ENCODE results near the gene CAMTA1. TPM values are rescaled to one million over a fixed set of nuclear protein-coding genes. Genes with fewer than 3 reads are reported as not detected.

CAMTA1 gene
- total RNA-seq, 1 donor from 2014 or later = 114 TPM

DNA sequence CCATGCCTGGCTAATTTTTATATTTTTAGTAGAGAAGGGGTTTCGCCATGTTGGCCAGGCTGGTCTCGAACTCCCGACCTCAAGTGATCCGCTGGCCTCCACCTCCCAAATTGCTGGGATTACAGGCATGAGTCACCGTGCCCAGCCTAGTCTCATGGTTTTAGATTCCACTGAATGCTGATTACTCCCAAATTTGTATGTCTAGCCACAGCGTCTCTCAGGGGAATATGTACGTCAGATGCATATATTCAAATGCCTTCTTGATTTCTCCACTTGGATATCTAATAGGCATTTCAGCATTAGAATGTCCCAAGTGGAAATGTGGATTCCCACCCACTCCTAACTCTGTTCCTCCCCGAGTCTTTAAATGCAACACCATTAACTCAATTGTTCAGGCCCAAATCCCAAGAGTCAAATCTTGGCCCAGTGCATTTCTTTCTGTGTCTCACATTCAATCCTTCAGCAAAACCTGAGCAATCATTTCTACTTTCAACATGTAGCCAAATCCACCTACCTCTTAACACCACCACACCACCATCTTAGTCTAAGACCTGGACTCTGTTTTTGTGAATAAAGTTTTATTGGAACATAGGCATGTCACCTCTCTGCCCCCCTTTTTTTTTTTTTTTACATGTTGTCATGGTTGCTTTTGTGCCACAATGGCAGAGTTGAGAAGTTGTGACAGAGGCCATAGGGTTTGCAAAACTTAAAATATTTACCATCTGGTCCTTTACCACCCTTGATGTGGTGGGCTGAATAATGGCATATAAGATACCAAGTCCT, 9.8 kb upstream of the CAMTA1 start:
- DNase-seq (ENCODE audit: low spot score) = no peak
- intact Hi-C loops (cut with DNase I) = no loop called here

DNA sequence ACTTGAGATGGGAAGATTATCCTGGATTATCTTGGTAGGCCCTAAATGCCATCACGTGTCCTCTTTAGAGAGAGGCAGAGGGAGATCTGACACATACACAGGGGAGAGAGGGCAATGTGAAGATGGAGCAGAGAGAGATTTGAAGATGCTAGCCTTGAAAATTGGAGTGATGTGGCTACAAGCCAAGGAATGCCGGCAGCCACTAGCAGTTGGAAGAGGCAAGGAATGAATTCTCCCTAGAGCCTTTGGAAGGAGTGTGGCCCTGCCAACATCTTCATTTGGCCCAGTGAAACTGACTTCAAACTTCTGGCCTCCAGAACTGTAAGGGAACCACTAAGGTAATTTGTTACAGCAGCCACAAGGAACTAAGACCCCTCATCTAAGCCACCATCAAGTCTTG, 8.9 kb upstream of the CAMTA1 start:
- intact Hi-C loops (cut with DNase I) = no loop called here
- no peak for DNase-seq (ENCODE audit: low spot score)

DNA sequence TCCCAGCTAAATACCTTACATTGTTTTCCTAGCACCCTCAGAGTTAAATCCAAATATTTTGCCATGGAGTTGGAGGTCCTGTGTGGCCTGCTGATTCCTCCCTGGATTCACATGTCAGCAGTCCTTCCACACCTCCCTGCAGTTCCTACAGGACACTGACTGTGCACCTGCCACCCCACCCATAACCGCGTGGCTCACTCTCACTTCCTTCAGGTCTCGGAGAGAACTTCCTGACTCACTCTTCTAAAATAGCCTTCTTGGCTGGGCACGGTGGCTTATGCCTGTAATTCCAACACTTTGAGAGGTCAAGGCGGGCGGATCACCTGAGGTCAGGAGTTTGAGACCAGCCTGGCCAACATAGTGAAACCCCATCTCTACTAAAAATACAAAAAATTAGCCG, 8.4 kb upstream of the CAMTA1 start:
- intact Hi-C loops (cut with DNase I) = no loop called here
- no peak for DNase-seq (ENCODE audit: low spot score)

DNA sequence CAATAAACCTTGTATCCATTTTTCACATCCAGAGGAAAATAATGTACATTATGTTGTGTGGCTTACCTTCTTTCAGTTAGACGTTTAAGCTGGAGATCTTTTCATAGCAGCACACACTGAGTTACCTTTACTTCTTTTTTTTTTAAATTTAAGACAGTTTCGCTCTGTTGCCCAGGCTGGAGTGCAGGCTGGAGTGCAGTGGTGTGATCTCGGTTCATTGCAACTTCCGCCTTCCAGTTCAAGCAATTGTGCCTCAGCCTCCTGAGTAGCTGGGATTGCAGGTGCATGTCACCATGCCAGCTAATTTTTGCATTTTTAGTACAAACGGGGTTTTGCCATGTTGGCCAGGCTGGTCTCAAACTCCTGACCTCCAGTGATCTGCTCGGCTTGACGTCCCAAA, 7.4 kb upstream of the CAMTA1 start:
- intact Hi-C loops (cut with DNase I) = no loop called here
- DNase-seq (ENCODE audit: low spot score) = no peak

DNA sequence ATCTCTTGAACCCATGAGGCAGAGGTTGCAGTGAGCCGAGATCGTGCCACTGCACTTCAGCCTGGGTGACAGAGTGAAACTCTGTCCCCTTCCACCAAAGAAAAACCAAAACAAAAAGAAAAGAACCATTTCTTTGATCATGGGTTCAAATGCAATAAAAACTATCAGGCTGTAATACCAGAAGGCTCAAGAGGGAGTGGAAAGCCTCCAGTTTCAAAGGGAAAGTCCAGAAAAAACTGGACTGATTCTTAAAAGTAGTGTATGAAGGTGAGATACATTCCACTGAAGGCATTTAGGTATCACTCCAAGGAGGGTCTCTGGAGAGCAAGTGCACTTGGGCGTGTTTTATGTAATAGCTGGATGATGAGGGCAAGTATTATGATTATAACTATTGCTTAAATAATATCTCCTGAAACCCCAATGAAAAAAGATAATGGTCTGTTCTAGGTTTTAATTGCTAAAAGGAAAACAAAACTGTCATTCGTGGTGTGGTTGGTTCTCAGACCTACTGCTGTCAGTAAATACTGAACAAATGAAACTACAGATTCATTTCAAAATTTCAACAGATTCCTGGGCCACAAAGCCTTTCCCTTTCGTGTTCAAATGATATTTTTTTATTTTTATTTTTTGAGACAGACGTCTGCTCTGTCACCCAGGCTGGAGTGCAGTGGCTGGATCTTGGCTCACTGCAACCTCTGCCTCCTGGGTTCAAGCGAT, 6.0 kb upstream of the CAMTA1 start:
- DNase-seq (ENCODE audit: low spot score) = no peak
- intact Hi-C loops (cut with DNase I) = no loop called here

DNA sequence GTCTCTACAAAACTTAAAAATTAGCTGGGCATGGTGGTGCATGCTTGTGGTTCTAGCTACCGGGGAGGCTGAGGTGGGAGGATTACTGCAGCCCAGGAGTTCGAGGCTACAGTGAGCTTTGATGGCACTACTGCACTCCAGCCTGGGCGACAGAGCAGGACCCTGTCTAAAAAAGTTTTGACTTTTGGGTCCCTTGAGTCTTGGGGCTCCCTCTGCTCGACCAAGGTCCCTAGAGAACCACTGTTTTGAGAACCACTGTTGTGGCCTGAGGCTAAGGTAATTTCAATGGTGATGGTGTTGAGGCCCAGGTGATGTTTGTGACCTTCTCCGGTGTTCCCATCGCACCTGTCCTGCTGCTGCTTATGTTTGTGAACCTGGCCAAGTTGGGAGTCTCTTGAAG, 3.1 kb upstream of the CAMTA1 start:
- intact Hi-C loops (cut with DNase I) = loop anchor here (5.0 to 10.0 kb wide), 3 partner anchors 40 to 167 kb away; partner anchors contain the start of genes DNAJC11 and PHF13
- no peak for DNase-seq (ENCODE audit: low spot score)

DNA sequence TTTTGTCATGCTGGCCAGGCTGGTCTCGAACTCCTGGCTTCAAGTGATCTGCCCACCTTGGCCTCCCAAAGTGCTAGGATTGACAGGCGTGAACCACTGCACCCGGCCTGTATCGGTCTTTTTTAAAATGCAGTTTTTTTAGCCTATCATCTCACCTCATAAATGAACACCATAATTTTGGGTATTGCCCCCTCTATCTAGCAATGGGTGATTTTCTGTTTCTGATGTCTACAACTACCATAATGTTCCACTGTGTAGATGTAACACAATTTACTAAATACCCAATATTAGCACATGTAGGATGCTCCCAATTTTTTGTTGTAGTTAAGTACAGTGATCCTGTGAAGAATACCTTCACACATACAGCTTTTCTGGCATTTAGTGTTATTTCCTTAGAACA, 2.0 kb upstream of the CAMTA1 start:
- intact Hi-C loops (cut with DNase I) = loop anchor here (5.0 to 10.0 kb wide), 3 partner anchors 41 to 168 kb away; partner anchors contain the start of genes DNAJC11 and PHF13
- DNase-seq (ENCODE audit: low spot score) = no peak

DNA sequence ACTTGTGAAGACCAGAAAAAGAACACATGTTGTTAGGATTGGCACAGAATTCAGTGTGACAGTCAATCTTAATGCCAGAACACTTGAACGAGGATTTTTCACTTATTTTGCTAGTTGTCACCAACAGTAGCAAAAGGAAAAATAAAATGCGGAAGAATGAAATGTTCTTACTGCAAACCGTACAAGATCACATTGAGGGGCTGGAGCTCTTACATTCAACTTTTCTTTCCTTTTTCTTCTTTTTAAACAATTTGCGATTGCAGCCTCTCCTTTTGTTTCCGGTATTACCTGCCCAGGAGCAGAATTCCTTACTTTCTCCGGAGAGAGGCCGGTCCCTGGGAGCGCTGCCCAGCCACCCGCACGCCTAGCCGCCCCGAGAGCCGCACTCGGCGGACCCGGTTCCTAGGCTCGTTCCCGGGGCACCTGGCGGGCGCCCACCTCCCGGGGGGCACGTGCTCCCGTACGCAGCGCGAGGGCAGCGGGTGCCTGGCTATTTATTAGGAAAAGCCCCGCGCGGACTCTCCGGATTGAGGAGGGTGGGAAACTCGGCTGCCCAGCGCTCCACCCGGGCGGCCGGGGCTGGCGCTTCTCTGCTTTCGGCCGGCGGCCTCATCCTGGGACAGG, 1.2 kb upstream of the CAMTA1 start:
- intact Hi-C loops (cut with DNase I) = loop anchor here (5.0 to 10.0 kb wide), 3 partner anchors 42 to 169 kb away; partner anchors contain the start of genes DNAJC11 and PHF13
- no peak for DNase-seq (ENCODE audit: low spot score)

DNA sequence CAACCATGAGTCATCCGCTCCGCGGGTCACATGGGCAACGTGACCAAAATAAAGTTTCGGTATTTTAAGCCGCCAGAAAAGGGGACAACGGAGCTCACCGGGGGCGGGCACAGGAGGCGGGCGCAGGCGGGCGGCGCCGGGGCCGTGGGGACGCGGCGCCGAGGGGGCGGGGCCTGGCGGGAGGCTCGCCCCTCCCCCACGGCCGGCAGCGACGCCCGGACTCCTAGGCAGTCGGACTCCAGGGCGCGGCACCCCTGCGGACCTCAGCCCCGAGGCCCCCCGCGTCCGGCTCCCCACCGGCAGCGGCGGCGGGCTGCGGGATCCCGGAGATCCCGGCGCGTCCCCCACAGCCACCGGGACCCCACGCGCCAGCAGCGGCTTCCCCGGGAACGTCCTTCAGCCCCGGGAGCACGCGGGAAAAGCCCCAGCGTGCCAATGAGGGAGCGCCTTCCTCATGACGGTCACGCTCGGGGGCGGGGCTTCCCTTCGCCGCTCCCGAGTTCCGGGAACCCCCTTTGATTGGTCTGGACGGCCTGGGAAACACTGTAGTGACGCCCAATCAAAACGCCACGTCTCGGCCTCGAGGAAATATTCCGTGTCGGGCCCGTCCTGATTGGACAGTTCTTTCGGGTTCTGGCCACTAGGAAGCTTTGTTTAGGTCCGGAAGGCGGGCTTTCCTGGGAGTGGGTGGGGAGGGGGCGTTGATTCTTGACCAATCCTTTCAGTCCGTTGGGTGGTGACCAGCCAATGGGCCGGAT, 515 bp upstream of the CAMTA1 start:
- intact Hi-C loops (cut with DNase I) = loop anchor here (5.0 to 10.0 kb wide), 3 partner anchors 42 to 170 kb away; partner anchors contain the start of genes DNAJC11 and PHF13
- DNase-seq (ENCODE audit: low spot score) = peak; percentile 100

DNA sequence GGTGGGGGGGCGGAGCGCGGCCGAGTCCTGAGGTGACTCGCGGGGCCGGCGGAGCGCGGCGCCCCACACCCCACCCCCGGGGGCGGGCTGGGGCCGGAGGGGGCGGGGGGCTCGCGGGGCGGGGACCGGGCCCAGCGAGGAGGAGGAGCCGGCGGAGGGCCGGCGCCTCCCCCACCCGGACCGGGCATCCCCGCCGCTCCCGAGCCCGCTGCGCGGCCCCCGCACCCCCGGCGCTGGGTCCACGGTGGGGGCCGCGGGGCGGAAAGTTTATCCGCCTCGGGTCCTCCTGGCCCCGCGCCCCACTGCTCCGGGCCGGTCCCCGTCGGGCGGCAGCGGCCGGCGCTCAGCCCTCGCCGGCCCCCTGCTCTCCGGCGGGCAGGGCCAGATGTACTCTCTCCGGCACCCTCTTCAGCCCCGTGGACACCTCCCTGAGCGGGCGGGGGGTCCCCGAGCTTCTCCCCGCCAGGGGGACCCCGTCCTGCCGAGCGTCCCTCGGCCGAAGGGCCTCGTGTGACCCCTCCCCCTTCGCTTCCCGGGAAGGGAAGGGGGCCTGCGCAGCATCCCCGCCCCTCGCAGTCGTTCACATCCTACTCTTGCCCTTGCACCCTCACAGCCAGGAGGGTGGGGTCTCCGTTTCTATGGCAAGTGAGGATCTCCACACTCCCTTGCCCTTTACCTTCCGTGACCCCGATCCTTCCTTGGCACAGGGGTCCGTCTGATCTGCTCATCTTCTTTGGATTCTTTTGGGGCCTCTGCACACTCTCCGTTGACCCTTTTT, 663 bp downstream of the CAMTA1 start:
- DNase-seq (ENCODE audit: low spot score) = peak; percentile 77
- intact Hi-C loops (cut with DNase I) = loop anchor here (10.0 kb wide), 1 partner anchor 171 kb away; the partner anchor contains the start of gene PHF13

DNA sequence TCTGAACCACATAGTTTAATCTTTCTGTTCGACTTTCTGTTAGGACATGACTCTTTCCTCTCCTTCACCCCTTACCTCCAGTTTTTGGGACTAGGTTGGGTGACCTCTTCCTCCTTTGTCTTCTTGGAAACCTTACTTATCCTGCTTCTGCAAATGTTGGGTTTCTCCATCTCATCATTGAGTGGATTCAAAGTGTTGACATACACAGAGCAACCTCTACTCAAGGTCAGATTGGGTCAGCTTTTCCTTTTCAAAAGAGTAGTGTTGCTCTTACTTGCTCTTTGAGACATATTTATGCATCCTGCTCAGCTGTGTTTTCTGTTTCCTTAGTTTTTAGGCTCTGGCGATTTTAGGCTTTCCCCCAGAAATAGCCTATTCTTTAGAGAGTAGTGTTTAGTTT, 3.7 kb downstream of the CAMTA1 start:
- intact Hi-C loops (cut with DNase I) = loop anchor here (10.0 kb wide), 1 partner anchor 174 kb away; the partner anchor contains the start of gene PHF13
- DNase-seq (ENCODE audit: low spot score) = no peak

DNA sequence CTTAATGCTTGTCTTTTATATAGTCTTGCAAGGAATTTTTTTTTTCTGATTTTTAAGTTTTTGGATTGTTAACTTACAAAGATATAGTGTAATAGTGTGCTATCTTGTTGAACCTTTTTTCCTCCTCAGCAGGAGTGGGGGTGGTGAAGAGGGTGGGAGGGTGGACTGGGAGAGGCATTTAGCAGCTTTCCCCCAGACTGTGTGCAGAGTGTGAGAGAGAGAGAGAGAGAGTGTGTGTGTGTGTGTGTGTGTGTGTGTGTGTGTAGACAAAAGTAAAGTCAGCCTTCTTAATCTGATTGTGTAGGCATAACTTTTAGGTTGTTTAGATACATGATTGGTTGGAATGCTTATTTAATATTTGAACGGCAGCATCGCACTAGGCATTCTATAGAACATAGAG, 4.9 kb downstream of the CAMTA1 start:
- intact Hi-C loops (cut with DNase I) = loop anchor here (5.0 kb wide), 2 partner anchors 102 to 282 kb away; no protein-coding TSS in a partner anchor
- no peak for DNase-seq (ENCODE audit: low spot score)

DNA sequence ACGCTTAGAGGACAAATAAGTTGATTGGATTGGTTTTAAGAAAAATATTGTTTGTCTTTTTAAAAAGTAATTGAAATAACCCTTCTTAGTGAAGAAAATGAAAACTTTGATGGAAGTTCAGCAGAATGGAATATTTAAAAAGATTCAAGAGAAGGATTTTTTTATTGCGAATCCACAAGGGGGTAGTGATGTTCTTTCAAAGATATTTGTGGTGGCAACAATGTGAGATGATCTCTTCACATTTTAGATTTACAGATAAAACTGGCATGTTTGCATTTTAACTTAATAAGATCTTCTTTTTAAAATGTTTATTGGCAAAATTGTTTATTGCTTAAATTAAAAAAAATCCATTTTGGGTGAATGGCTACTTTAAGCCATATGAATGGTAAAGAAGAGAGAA, 8.9 kb downstream of the CAMTA1 start:
- intact Hi-C loops (cut with DNase I) = loop anchor here (5.0 kb wide), 2 partner anchors 98 to 278 kb away; no protein-coding TSS in a partner anchor
- DNase-seq (ENCODE audit: low spot score) = no peak

DNA sequence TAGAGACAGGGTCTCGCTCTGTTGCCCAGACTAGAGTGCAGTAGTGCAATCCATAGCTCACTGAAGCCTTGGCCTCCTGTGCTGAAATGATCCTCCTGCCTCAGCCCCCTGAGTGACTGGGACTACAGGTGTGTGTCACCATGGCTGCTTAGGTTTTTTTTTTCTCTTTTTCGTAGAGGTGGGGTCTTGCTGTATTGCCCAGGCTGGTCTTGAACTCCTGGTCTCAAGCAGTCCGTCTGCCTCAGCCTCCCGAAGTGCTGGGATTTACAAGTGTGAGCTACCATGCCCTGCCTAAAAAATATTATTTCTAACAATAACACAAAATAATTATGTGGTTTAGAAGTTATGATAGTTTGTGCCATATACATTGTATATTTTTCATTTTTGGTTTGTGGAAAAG, 9.9 kb downstream of the CAMTA1 start:
- intact Hi-C loops (cut with DNase I) = loop anchor here (5.0 kb wide), 1 partner anchor 167 kb away; no protein-coding TSS in a partner anchor
- no peak for DNase-seq (ENCODE audit: low spot score)

DNA sequence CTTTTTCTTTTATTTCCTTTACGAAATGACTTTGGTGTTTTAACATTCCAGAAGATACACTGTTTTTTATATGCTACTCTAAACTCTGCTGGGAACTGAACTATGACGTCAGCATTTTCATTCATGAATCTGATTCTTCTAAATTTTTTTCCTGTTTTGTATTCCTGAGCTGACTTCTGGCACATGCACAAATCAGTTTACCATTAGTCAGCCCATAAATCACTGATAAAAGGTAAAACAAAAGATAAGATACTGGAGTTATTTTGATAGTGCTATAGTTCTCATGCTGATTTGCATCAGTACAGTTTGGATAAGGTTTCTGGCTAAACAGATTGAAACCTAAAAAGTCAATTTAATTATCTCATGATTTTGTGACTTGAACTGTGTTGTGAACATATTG, 10.4 kb downstream of the CAMTA1 start:
- intact Hi-C loops (cut with DNase I) = loop anchor here (5.0 kb wide), 1 partner anchor 167 kb away; no protein-coding TSS in a partner anchor

DNA sequence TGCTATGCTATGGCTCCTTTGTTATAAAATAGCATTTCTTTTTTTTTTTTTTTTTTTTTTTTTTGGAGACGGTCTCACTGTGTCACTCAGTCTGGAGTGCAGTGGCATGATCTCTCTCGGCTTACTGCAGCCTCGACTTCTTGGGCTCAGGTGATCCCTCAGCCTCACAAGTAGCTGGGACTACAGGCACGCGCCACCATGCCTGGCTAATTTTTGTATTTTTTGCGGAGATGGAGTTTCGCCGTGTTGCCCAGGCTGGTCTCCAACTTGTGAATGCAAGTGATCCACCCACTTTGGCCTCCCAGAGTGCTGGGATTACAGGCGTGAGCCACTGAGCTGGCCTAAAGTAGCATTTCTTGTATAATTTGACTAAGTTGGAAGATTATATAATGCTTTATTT, 10.8 kb downstream of the CAMTA1 start:
- no peak for DNase-seq (ENCODE audit: low spot score)
- intact Hi-C loops (cut with DNase I) = loop anchor here (5.0 kb wide), 1 partner anchor 166 kb away; no protein-coding TSS in a partner anchor

More for the DNA sequence above, 10.4 kb downstream of the CAMTA1 start:
- DNase-seq (ENCODE audit: low spot score) = no peak

DNA sequence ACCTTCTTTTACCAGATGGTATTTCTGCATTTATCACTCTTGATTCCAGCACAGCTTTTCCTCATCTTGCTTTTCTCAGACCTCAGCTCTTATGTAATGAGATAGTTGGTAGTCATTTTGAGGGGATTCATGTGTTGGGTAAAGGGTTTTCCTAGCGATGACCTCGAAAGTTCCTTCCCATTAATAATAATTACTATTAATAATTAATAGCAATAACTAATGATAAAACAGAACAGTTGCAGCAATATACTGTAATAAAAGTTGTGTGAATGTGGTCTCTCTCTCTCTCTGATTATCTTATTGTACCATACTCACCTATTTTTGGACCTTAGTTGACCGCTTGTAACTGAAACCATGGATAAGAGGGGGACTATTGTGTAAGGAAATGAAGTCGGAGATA, 14.2 kb downstream of the CAMTA1 start:
- DNase-seq (ENCODE audit: low spot score) = no peak
- intact Hi-C loops (cut with DNase I) = loop anchor here (5.0 kb wide), 1 partner anchor 163 kb away; no protein-coding TSS in a partner anchor

DNA sequence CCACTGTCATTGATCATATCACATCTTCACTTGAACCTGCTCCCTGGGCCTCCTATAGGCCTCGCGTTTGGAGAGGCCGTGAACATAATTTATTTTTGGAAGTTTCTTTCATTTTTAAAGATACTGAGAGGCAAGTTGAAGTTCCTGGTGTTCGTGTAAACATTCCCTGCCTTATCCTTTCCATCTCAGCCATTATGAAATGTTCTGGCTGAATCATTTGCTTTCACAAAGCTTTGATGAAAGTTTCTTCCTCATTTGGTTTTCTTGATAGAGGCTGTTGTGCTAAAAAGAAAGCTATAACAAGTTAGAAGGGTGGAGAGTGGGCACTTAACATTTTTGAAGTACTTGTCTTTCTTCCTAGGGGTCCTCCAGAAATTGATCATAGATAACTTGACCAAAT, 15.5 kb downstream of the CAMTA1 start:
- no peak for DNase-seq (ENCODE audit: low spot score)
- intact Hi-C loops (cut with DNase I) = no loop called here
